Measurements from ENCODE around the gene DMAC2.
"Not testable (repeated sequence)": the region's sequence is repeated elsewhere in the genome, so short reads cannot be mapped to it uniquely, and the experiment has no call there.

The DMAC2 gene

GRCh38 chr19:41439441-41440222 lies at the start of gene DMAC2:
TSS of gene DMAC2 (minus strand) at chr19:41439912. CDS start at chr19:41439899, 13 bp downstream.
- DNase-seq, result peak; percentile 97

- DNase-seq, result not testable (repeated sequence)
These were observed 47.2 kb upstream of the DMAC2 start for GRCh38 chr19:41486953-41487352.

- DNase-seq, result no peak
These were observed 45.1 kb upstream of the DMAC2 start for GRCh38 chr19:41484822-41485221.

GRCh38 chr19:41480336-41480735 lies 40.6 kb upstream of the DMAC2 start:
- no peak for DNase-seq

GRCh38 chr19:41479757-41480191 lies 40.1 kb upstream of the DMAC2 start:
- peak; percentile 18 for DNase-seq

GRCh38 chr19:41478875-41479756 lies 39.4 kb upstream of the DMAC2 start:
- no peak for DNase-seq

- no peak for DNase-seq
These were observed 38.5 kb upstream of the DMAC2 start for GRCh38 chr19:41478171-41478570.

GRCh38 chr19:41476583-41476982 lies 36.9 kb upstream of the DMAC2 start:
- no peak for DNase-seq

GRCh38 chr19:41463257-41464256 lies 23.8 kb upstream of the DMAC2 start:
- not testable (repeated sequence) for DNase-seq

GRCh38 chr19:41462497-41462896 lies 22.8 kb upstream of the DMAC2 start:
- no peak for DNase-seq

GRCh38 chr19:41457241-41457640 lies 17.5 kb upstream of the DMAC2 start:
- no peak for DNase-seq

- DNase-seq, result no peak
These were observed 16.7 kb upstream of the DMAC2 start for GRCh38 chr19:41456342-41456918.

GRCh38 chr19:41455936-41456335 lies 16.2 kb upstream of the DMAC2 start:
- no peak for DNase-seq

GRCh38 chr19:41452584-41453275 lies 13.0 kb upstream of the DMAC2 start:
- no peak for DNase-seq

- no peak for DNase-seq
These were observed 10.1 kb upstream of the DMAC2 start for GRCh38 chr19:41449865-41450178.

- peak; percentile 48 for DNase-seq
These were observed 9.6 kb upstream of the DMAC2 start for GRCh38 chr19:41449079-41449864.

GRCh38 chr19:41447732-41448332 lies 8.1 kb upstream of the DMAC2 start:
- DNase-seq, result no peak

GRCh38 chr19:41445575-41445974 lies 5.9 kb upstream of the DMAC2 start:
- no peak for DNase-seq

- DNase-seq, result no peak
These were observed 4.2 kb upstream of the DMAC2 start for GRCh38 chr19:41443813-41444455.
